H1 (cell line): ENCODE data around the gene PCDHB10.
"Not testable (repeated sequence)": the region's sequence is repeated elsewhere in the genome, so short reads cannot be mapped to it uniquely, and the experiment has no call there.

Source experiments
- EZH2 ChIP-seq: fragments of 200-600 bp; sonication (generic); IDR thresholded peaks from 2 replicates; pipeline ENCODE4 v1.7.1; 2012; ENCODE audit warnings: low read depth, mild to moderate bottlenecking, moderate library complexity, low read length, inconsistent platforms; ENCODE audit not compliant: severe bottlenecking
- HDAC6 ChIP-seq: IDR thresholded peaks from one replicate; pipeline ENCODE4 v1.7.1; 2012; ENCODE audit warnings: low read depth, mild to moderate bottlenecking, inconsistent platforms, low read length, moderate library complexity
- KDM1A ChIP-seq: fragments of 200-600, 300-600 bp; sonication (generic); IDR thresholded peaks from 2 replicates; pipeline ENCODE4 v1.7.1; 2016; ENCODE audit warnings: mild to moderate bottlenecking, low read length, borderline replicate concordance
- USF2 ChIP-seq: IDR thresholded peaks from 2 replicates; pipeline ENCODE4 v1.6.1; 2011; ENCODE audit warnings: low read length, improper control_type of control experiment
- TF ChIP-seq, protein P1 (sequence below), 3 experiments: IDR thresholded peaks; 1 replicate in 2 of 3; 2 replicates in 1 of 3; pipeline versions ENCODE4 v1.5.1 to v1.6.1; 2011; ENCODE audit warnings: low read length in 3 of 3, mild to moderate bottlenecking in 3 of 3, inconsistent platforms in 2 of 3, low read depth in 1 of 3, moderate library complexity in 1 of 3; ENCODE audit not compliant: insufficient read depth in 1 of 3; ENCODE audit errors: control extremely low read depth in 1 of 3

- TF ChIP-seq EZH2, KDM1A, USF2, HDAC6: not testable (repeated sequence)
- TF ChIP-seq, protein P1, sequence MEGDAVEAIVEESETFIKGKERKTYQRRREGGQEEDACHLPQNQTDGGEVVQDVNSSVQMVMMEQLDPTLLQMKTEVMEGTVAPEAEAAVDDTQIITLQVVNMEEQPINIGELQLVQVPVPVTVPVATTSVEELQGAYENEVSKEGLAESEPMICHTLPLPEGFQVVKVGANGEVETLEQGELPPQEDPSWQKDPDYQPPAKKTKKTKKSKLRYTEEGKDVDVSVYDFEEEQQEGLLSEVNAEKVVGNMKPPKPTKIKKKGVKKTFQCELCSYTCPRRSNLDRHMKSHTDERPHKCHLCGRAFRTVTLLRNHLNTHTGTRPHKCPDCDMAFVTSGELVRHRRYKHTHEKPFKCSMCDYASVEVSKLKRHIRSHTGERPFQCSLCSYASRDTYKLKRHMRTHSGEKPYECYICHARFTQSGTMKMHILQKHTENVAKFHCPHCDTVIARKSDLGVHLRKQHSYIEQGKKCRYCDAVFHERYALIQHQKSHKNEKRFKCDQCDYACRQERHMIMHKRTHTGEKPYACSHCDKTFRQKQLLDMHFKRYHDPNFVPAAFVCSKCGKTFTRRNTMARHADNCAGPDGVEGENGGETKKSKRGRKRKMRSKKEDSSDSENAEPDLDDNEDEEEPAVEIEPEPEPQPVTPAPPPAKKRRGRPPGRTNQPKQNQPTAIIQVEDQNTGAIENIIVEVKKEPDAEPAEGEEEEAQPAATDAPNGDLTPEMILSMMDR (IDR thresholded peaks at IDR 0.05; ENCODE audit: control extremely low read depth in 1 of 3, insufficient read depth in 1 of 3, low read depth in 1 of 3, low read length in 3 of 3) = not testable (repeated sequence)
Observed at GRCh38 chr5:141152096-141152495, 40.1 kb upstream of the PCDHB10 start.
